OCI-LY7 (cell line): ENCODE data around the gene MISP3.

Experiments used
- CTCF ChIP-seq: fragments of 200-600 bp; sonication (generic); conservative IDR thresholded peaks from 2 replicates; pipeline ENCODE4 v1.5.1; 2014; ENCODE audit warnings: mild to moderate bottlenecking, antibody characterized with exemption, low read length, moderate library complexity, mixed read lengths
- EZH2phosphoT487 ChIP-seq: fragments of 200-600 bp; sonication (generic); IDR thresholded peaks from 2 replicates; pipeline ENCODE4 v1.6.1; 2018; ENCODE audit warnings: low read depth, borderline replicate concordance, mild to moderate bottlenecking, mixed run types, antibody characterized with exemption, low read length, moderate library complexity, mixed read lengths

DNA sequence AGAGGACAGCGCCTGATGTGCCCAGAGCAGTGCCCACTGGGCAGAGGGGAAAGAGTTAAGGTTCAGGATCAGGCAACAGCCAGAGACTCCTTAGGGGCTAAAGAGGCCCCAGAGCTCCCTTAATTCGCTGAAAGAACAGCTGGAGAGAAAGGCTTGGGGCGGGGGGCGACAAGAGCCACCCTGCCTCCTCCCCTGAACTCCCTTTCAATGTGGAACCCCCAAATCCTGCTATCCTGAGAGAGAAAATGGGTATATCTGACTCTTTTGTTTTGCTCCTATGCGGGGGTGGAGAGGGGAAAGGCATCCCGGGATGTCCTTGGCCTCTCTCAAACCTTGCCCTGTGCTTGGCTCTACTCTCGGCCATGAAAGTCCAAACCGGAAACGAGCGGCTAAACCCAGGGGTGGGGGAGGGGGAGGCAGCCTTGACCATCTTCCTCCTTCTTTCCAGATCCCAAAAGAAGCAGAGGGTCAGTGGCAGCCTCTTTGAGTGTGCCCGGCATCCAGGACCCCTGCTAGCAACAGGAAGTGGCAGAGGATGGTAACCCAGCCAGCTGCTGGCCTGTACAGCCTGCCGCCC lies 40.3 kb downstream of the MISP3 start:
- TF ChIP-seq CTCF (no peak), EZH2phosphoT487 (no peak)
